Daoy (cell line): ENCODE results near the gene AGBL3. TPM values are rescaled to one million over a fixed set of nuclear protein-coding genes. Genes with fewer than 3 reads are reported as not detected.

Source experiments
- DNase-seq: peaks from one replicate; pipeline ENCODE4 v3.0.0-alpha.2; 2015; ENCODE audit warnings: low read depth
- total RNA-seq: library from RNA; depleted of rRNA; stranded (reverse); fragments of >200 nt; shearing (Covaris generic); gene quantifications from 2 replicates; pipeline ENCODE4 v1.2.3, GENCODE V29; 2014

Gene AGBL3
- total RNA-seq, 1 experiment from 2014 or later = 3.3 TPM

GRCh38 chr7:135147899-135148721 lies 161.8 kb downstream of the AGBL3 start, which contains the start of gene TMEM140:
TSS of gene TMEM140 (plus strand) at chr7:135148072. CDS start at chr7:135164442, 16,370 bp downstream.
- DNase-seq = peak; percentile 75

GRCh38 chr7:135150072-135150782 lies 163.9 kb downstream of the AGBL3 start:
- DNase-seq = no peak

- DNase-seq = no peak
These were observed 164.8 kb downstream of the AGBL3 start for GRCh38 chr7:135151132-135151531.

GRCh38 chr7:135151533-135151932 lies 165.2 kb downstream of the AGBL3 start:
- no peak for DNase-seq

- DNase-seq = no peak
These were observed 166.1 kb downstream of the AGBL3 start for GRCh38 chr7:135152442-135152841.

GRCh38 chr7:135154734-135155133 lies 168.4 kb downstream of the AGBL3 start:
- no peak for DNase-seq

- DNase-seq = no peak
These were observed 170.0 kb downstream of the AGBL3 start for GRCh38 chr7:135156290-135156689.

GRCh38 chr7:135158141-135158655 lies 171.9 kb downstream of the AGBL3 start:
- DNase-seq = no peak

- DNase-seq = no peak
These were observed 172.6 kb downstream of the AGBL3 start for GRCh38 chr7:135158874-135159273.

- DNase-seq = no peak
These were observed 173.2 kb downstream of the AGBL3 start for GRCh38 chr7:135159359-135160085.

- peak; percentile 44 for DNase-seq
These were observed 174.0 kb downstream of the AGBL3 start for GRCh38 chr7:135160098-135160857.

- DNase-seq = no peak
These were observed 174.7 kb downstream of the AGBL3 start for GRCh38 chr7:135160858-135161653.

GRCh38 chr7:135161669-135162068 lies 175.4 kb downstream of the AGBL3 start:
- no peak for DNase-seq

- DNase-seq = no peak
These were observed 176.2 kb downstream of the AGBL3 start for GRCh38 chr7:135162382-135163001.

- DNase-seq = no peak
These were observed 178.2 kb downstream of the AGBL3 start for GRCh38 chr7:135164357-135165061.

GRCh38 chr7:135165862-135166261 lies 179.6 kb downstream of the AGBL3 start:
- DNase-seq = no peak

- DNase-seq = no peak
These were observed 180.2 kb downstream of the AGBL3 start for GRCh38 chr7:135166338-135166990.

- DNase-seq = no peak
These were observed 181.1 kb downstream of the AGBL3 start for GRCh38 chr7:135167365-135167917.
